Mucosa of descending colon (tissue), 3 donors: Measurements from ENCODE around the gene FER1L5. TPM values are rescaled to one million over a fixed set of nuclear protein-coding genes. Genes with fewer than 3 reads are reported as not detected.

Experiments
- ATAC-seq: fragments of 200-7000 bp; cut with Tn5 transposase; one replicate; pipeline ENCODE4 v1.9.1; 2020; ENCODE audit warnings: mild to moderate bottlenecking, moderate library complexity
- DNase-seq, 3 donors: peaks; one replicate each; pipeline ENCODE4 v3.0.0-alpha.2; 2020
- H3K36me3 ChIP-seq: fragments of 200-600 bp; one replicate; pipeline ENCODE4 v1.8.0; 2021; ENCODE audit warnings: low read depth, mild to moderate bottlenecking
- H3K4me1 ChIP-seq: fragments of 200-600 bp; one replicate; pipeline ENCODE4 v1.8.0; 2021; ENCODE audit warnings: low read depth, mild to moderate bottlenecking
- H3K4me3 ChIP-seq: fragments of 200-600 bp; one replicate; pipeline ENCODE4 v1.8.0; 2021; ENCODE audit warnings: mild to moderate bottlenecking
- H3K9me3 ChIP-seq: fragments of 200-600 bp; one replicate; pipeline ENCODE4 v1.8.0; 2021; ENCODE audit warnings: mild to moderate bottlenecking
- CTCF ChIP-seq: fragments of 200-600 bp; IDR thresholded peaks from one replicate; pipeline ENCODE4 v1.8.0; 2022; ENCODE audit warnings: antibody characterized with exemption, mild to moderate bottlenecking
- intact Hi-C, 2 donors: fragments of 100-400 bp; cut with DNase I in 1 of 2; cut with micrococcal nuclease in 1 of 2; formaldehyde crosslinking; loops; one replicate each; pipeline versions ENCODE4 v1.11.0 to v1.11.1; 2022; cut with DNase I, micrococcal nuclease
- total RNA-seq, 3 donors: library from RNA; stranded (reverse); fragmentation: NEBNext Ultra II Directional in 2 of 3; extraction: Animal tissue kit (Norgen Biotek cat#: 25700) in 2 of 3; gene quantifications; one replicate each; pipeline versions ENCODE4 v1.2.1 to v1.2.4, GENCODE V29; 2021 to 2023
- donor health status: DM: no; HTN: no; CAD: no; lungs with moderate emphysema.
- donor health status: DM: no; HTN: no; CAD: no.
- donor health status: DM: no; HTN: yes; CAD: no.

The FER1L5 gene
- total RNA-seq, 3 donors from 2014 or later, result 0.09 TPM; not detected in 2

GRCh38 chr2:96747061-96747617 is 104.6 kb downstream of the FER1L5 start:
- no peak overlapping the region for H3K4me3 ChIP-seq
- DNase-seq, result no peak
- H3K4me1 ChIP-seq, result no peaks in the 10 kb centered on the region
- ATAC-seq, result no peak
- TF ChIP-seq CTCF, result no peak
- no peaks in the 10 kb centered on the region for H3K9me3 ChIP-seq
- intact Hi-C loops, result no loop called here
- no peaks in the 10 kb centered on the region for H3K36me3 ChIP-seq

- no peak for TF ChIP-seq CTCF
- no peak for DNase-seq
- no peak overlapping the region for H3K4me3 ChIP-seq
- H3K36me3 ChIP-seq, result no peaks in the 10 kb centered on the region
- no peaks in the 10 kb centered on the region for H3K4me1 ChIP-seq
- H3K9me3 ChIP-seq, result no peaks in the 10 kb centered on the region
- no peak for ATAC-seq
- intact Hi-C loops, result no loop called here
Measured at GRCh38 chr2:96751800-96752199, 109.2 kb downstream of the FER1L5 start.

GRCh38 chr2:96753661-96754282 is 111.2 kb downstream of the FER1L5 start:
- TF ChIP-seq CTCF, result no peak
- intact Hi-C loops, result no loop called here
- Histone ChIP-seq H3K9me3 (no peaks in the 10 kb centered on the region), H3K36me3 (no peaks in the 10 kb centered on the region), H3K4me3 (no peak overlapping the region), H3K4me1 (no peaks in the 10 kb centered on the region)
- peak; percentile 48 for ATAC-seq
- DNase-seq, result no peak

- no peak overlapping the region for H3K4me3 ChIP-seq
- H3K9me3 ChIP-seq, result no peaks in the 10 kb centered on the region
- no peak for TF ChIP-seq CTCF
- peaks cover 2% of the 10 kb centered on the region for H3K4me1 ChIP-seq
- no peaks in the 10 kb centered on the region for H3K36me3 ChIP-seq
- ATAC-seq (no peak), DNase-seq (no peak)
- intact Hi-C loops, result no loop called here
Measured at GRCh38 chr2:96754317-96754716, 111.8 kb downstream of the FER1L5 start.

Other genes with a start within 250 kb of the FER1L5 start
- gene NEURL3, start 137.4 kb upstream of the FER1L5 start, total RNA-seq, result 1 to 10 TPM; 2.1 to 5.2 (median 2.3) TPM
- gene ARID5A, start 106.0 kb upstream of the FER1L5 start, total RNA-seq, result 10 to 100 TPM in 2 of 3 donors, 1 to 10 TPM in 1; 4.8 to 17.6 (median 10.3) TPM
- gene KANSL3, start 4.5 kb upstream of the FER1L5 start, total RNA-seq, result 10 to 100 TPM; 36.1 to 64.7 (median 49.2) TPM
- gene LMAN2L, start 97.3 kb downstream of the FER1L5 start, total RNA-seq, result 10 to 100 TPM; 11.2 to 21.0 (median 14.2) TPM
- 100 to 1,000 TPM in 2 of 3 donors, 10 to 100 TPM in 1; 53.4 to 134 (median 101) TPM for gene CNNM4, start 118.1 kb downstream of the FER1L5 start, total RNA-seq
- 10 to 100 TPM; 21.2 to 35.5 (median 33.4) TPM for gene CNNM3, start 173.5 kb downstream of the FER1L5 start, total RNA-seq
- 1 to 10 TPM; 3.2 to 5.1 (median 4.9) TPM for gene ANKRD23, start 201.3 kb downstream of the FER1L5 start, total RNA-seq
- 10 to 100 TPM; 11.2 to 14.1 (median 12.2) TPM for gene ANKRD39, start 215.3 kb downstream of the FER1L5 start, total RNA-seq
- gene SEMA4C, start 227.3 kb downstream of the FER1L5 start, total RNA-seq, result 10 to 100 TPM; 14.4 to 83.8 (median 17.5) TPM